ENCODE results near the gene CD300C.
"Not testable (repeated sequence)": the region's sequence is repeated elsewhere in the genome, so short reads cannot be mapped to it uniquely, and the experiment has no call there.

CD300C gene

GRCh38 chr17:74558882-74559519 lies 13.1 kb upstream of the CD300C start:
- H3K4me1 ChIP-seq (ENCODE audit: control insufficient read depth, insufficient read depth, low read length): peaks cover 6% of the 10 kb centered on the region
- no peaks in the 10 kb centered on the region for H3K27me3 ChIP-seq (ENCODE audit: control insufficient read depth, insufficient read depth, low read length)
- no peak overlapping the region for H3K9ac ChIP-seq (ENCODE audit: low read depth, low read length)
- no peak overlapping the region for H3K27ac ChIP-seq (ENCODE audit: low read depth, low read length)
- peaks cover 18% of the 10 kb centered on the region for H3K9me3 ChIP-seq (ENCODE audit: control insufficient read depth, insufficient read depth, low read length)
- H3K36me3 ChIP-seq (ENCODE audit: control insufficient read depth, insufficient read depth, low read length): no peaks in the 10 kb centered on the region
- H3K4me3 ChIP-seq (ENCODE audit: low read depth, low read length): no peak overlapping the region

- not testable (repeated sequence) for H3K36me3 ChIP-seq (ENCODE audit: control insufficient read depth, insufficient read depth, low read length); H3K27ac ChIP-seq (ENCODE audit: low read depth, low read length); H3K4me3 ChIP-seq (ENCODE audit: low read depth, low read length); H3K9ac ChIP-seq (ENCODE audit: low read depth, low read length); H3K27me3 ChIP-seq (ENCODE audit: control insufficient read depth, insufficient read depth, low read length); H3K4me1 ChIP-seq (ENCODE audit: control insufficient read depth, insufficient read depth, low read length)
- peaks cover 18% of the 10 kb centered on the region for H3K9me3 ChIP-seq (ENCODE audit: control insufficient read depth, insufficient read depth, low read length)
These were observed 12.5 kb upstream of the CD300C start for GRCh38 chr17:74558402-74558801.

DNA sequence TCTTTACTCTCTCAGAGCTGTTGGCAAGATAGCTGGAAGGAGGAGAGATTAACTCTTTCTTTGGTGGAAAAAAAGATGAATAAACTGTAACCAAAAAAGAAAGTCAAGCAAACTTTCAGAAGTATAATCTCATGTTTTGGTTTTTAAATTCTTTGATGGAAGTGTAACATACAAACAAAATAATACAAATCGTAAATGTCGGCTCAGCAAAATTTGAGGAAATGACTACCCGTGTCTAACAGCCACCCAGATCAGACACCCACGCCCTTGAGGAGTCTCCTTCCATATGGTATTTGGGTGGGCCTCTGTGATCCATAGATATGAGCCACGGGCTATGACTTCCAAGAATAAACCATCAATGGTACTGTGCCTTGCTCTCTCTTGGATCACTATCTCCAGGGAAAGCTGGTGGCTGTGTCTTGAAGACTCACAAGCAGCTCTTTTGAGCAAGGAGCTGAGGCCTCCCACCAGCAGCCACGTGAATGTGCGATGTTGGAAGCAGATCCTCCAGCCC lies 9.6 kb upstream of the CD300C start:
- Histone ChIP-seq H3K9ac (ENCODE audit: low read depth, low read length) (no peak overlapping the region), H3K27me3 (ENCODE audit: control insufficient read depth, insufficient read depth, low read length) (no peaks in the 10 kb centered on the region)

DNA sequence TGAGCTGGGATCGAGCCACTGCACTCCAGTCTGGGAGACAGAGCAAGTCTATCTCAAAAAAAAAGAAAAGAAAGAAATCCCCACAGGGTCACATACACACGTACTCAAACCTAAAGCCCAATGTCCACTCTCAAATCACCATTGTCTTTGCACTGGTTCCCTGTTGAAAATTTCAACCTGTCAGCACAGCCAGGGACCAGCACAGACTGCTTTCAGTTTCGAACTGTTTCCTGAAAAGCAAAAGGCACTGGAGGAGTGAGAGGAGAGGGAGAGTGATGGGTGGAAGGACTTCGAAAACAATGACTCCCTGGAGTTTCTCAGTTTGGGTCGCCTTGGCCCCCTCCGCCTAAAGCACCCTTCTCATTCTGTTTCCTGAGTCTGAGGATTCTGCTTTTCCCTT lies 9.0 kb upstream of the CD300C start:
- H3K36me3 ChIP-seq (ENCODE audit: control insufficient read depth, insufficient read depth, low read length): no peaks in the 10 kb centered on the region
- no peak overlapping the region for H3K27ac ChIP-seq (ENCODE audit: low read depth, low read length)
- H3K4me3 ChIP-seq (ENCODE audit: low read depth, low read length): no peak overlapping the region
- peaks cover 6% of the 10 kb centered on the region for H3K4me1 ChIP-seq (ENCODE audit: control insufficient read depth, insufficient read depth, low read length)
- no peaks in the 10 kb centered on the region for H3K27me3 ChIP-seq (ENCODE audit: control insufficient read depth, insufficient read depth, low read length)
- peaks cover 18% of the 10 kb centered on the region for H3K9me3 ChIP-seq (ENCODE audit: control insufficient read depth, insufficient read depth, low read length)
- no peak overlapping the region for H3K9ac ChIP-seq (ENCODE audit: low read depth, low read length)

More for the DNA sequence above, 9.6 kb upstream of the CD300C start:
- Histone ChIP-seq H3K4me3 (ENCODE audit: low read depth, low read length) (no peak overlapping the region), H3K4me1 (ENCODE audit: control insufficient read depth, insufficient read depth, low read length) (peaks cover 6% of the 10 kb centered on the region), H3K27ac (ENCODE audit: low read depth, low read length) (no peak overlapping the region), H3K36me3 (ENCODE audit: control insufficient read depth, insufficient read depth, low read length) (no peaks in the 10 kb centered on the region), H3K9me3 (ENCODE audit: control insufficient read depth, insufficient read depth, low read length) (peaks cover 18% of the 10 kb centered on the region)

- Histone ChIP-seq H3K27ac (ENCODE audit: low read depth, low read length) (no peak overlapping the region), H3K36me3 (ENCODE audit: control insufficient read depth, insufficient read depth, low read length) (no peaks in the 10 kb centered on the region), H3K27me3 (ENCODE audit: control insufficient read depth, insufficient read depth, low read length) (no peaks in the 10 kb centered on the region)
These were observed 6.1 kb upstream of the CD300C start for GRCh38 chr17:74552037-74552436.

GRCh38 chr17:74550602-74551001 lies 4.7 kb upstream of the CD300C start:
- Histone ChIP-seq H3K27me3 (ENCODE audit: control insufficient read depth, insufficient read depth, low read length) (no peaks in the 10 kb centered on the region), H3K27ac (ENCODE audit: low read depth, low read length) (no peak overlapping the region), H3K4me3 (ENCODE audit: low read depth, low read length) (no peak overlapping the region), H3K36me3 (ENCODE audit: control insufficient read depth, insufficient read depth, low read length) (no peaks in the 10 kb centered on the region), H3K9me3 (ENCODE audit: control insufficient read depth, insufficient read depth, low read length) (no peaks in the 10 kb centered on the region), H3K9ac (ENCODE audit: low read depth, low read length) (no peak overlapping the region), H3K4me1 (ENCODE audit: control insufficient read depth, insufficient read depth, low read length) (no peaks in the 10 kb centered on the region)

More at GRCh38 chr17:74552037-74552436, 6.1 kb upstream of the CD300C start:
- H3K9ac ChIP-seq (ENCODE audit: low read depth, low read length): no peak overlapping the region
- 0 out of 2 replicates have a peak, but pooled peaks cover under 1% of the 10 kb centered on the region for H3K9me3 ChIP-seq (ENCODE audit: control insufficient read depth, insufficient read depth, low read length)
- no peaks in the 10 kb centered on the region for H3K4me1 ChIP-seq (ENCODE audit: control insufficient read depth, insufficient read depth, low read length)
- H3K4me3 ChIP-seq (ENCODE audit: low read depth, low read length): no peak overlapping the region

DNA sequence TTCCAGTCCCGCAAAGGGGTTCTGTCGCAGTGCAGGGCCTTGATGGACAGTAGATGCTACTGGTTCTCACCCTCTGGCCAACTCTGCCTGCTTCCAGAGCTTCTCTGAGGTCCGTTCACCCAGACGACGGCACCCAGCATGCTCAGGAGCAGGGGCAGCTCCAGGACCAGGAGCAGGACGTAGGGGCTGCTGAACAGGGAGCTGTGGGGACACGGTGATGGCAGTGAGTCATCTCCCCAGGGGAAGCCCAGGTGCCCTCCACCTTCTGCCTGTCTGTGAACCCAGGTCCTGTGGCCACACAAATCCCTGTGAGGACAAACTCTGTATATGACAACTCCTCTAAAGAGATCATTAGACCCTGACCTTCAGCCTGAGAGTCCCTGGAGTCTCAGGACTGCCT lies 3.4 kb upstream of the CD300C start:
- H3K9ac ChIP-seq (ENCODE audit: low read depth, low read length): no peak overlapping the region

DNA sequence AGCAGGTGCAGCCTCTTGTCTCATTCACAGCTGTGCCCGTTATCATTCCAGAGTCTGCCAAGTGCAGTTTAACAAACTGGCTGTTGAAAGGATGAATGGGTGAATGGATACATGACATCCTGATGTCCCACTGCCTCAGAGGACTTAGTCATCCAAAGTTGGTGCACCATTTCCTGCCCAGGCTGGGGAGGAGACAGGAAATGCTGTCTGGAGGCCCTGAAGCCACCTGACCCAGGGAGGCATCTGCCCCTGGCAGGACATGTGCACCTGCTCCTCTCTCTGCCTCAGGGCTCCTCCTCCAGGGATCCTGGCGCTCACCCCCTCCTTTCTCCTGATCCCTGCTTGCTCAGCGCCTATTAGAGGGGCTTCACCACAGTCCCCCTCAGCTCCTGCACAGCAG lies 1.8 kb upstream of the CD300C start:
- H3K9ac ChIP-seq (ENCODE audit: low read depth, low read length): no peak overlapping the region
- H3K4me1 ChIP-seq (ENCODE audit: control insufficient read depth, insufficient read depth, low read length): no peaks in the 10 kb centered on the region
- H3K9me3 ChIP-seq (ENCODE audit: control insufficient read depth, insufficient read depth, low read length): no peaks in the 10 kb centered on the region
- H3K27me3 ChIP-seq (ENCODE audit: control insufficient read depth, insufficient read depth, low read length): no peaks in the 10 kb centered on the region
- no peak overlapping the region for H3K27ac ChIP-seq (ENCODE audit: low read depth, low read length)
- H3K36me3 ChIP-seq (ENCODE audit: control insufficient read depth, insufficient read depth, low read length): no peaks in the 10 kb centered on the region
- H3K4me3 ChIP-seq (ENCODE audit: low read depth, low read length): no peak overlapping the region

More for the DNA sequence above, 3.4 kb upstream of the CD300C start:
- H3K27ac ChIP-seq (ENCODE audit: low read depth, low read length): no peak overlapping the region
- no peaks in the 10 kb centered on the region for H3K4me1 ChIP-seq (ENCODE audit: control insufficient read depth, insufficient read depth, low read length)
- H3K27me3 ChIP-seq (ENCODE audit: control insufficient read depth, insufficient read depth, low read length): no peaks in the 10 kb centered on the region
- H3K36me3 ChIP-seq (ENCODE audit: control insufficient read depth, insufficient read depth, low read length): no peaks in the 10 kb centered on the region
- H3K4me3 ChIP-seq (ENCODE audit: low read depth, low read length): no peak overlapping the region
- H3K9me3 ChIP-seq (ENCODE audit: control insufficient read depth, insufficient read depth, low read length): no peaks in the 10 kb centered on the region

- no peak overlapping the region for H3K9ac ChIP-seq (ENCODE audit: low read depth, low read length)
- H3K36me3 ChIP-seq (ENCODE audit: control insufficient read depth, insufficient read depth, low read length): no peaks in the 10 kb centered on the region
- H3K4me3 ChIP-seq (ENCODE audit: low read depth, low read length): no peak overlapping the region
- H3K27ac ChIP-seq (ENCODE audit: low read depth, low read length): no peak overlapping the region
- H3K9me3 ChIP-seq (ENCODE audit: control insufficient read depth, insufficient read depth, low read length): no peaks in the 10 kb centered on the region
- no peaks in the 10 kb centered on the region for H3K27me3 ChIP-seq (ENCODE audit: control insufficient read depth, insufficient read depth, low read length)
- no peaks in the 10 kb centered on the region for H3K4me1 ChIP-seq (ENCODE audit: control insufficient read depth, insufficient read depth, low read length)
These were observed 1.3 kb upstream of the CD300C start for GRCh38 chr17:74547264-74547663.

- H3K27me3 ChIP-seq (ENCODE audit: control insufficient read depth, insufficient read depth, low read length): no peaks in the 10 kb centered on the region
- no peaks in the 10 kb centered on the region for H3K9me3 ChIP-seq (ENCODE audit: control insufficient read depth, insufficient read depth, low read length)
- H3K27ac ChIP-seq (ENCODE audit: low read depth, low read length): no peak overlapping the region
These were observed 671 bp upstream of the CD300C start for GRCh38 chr17:74546586-74546985.

DNA sequence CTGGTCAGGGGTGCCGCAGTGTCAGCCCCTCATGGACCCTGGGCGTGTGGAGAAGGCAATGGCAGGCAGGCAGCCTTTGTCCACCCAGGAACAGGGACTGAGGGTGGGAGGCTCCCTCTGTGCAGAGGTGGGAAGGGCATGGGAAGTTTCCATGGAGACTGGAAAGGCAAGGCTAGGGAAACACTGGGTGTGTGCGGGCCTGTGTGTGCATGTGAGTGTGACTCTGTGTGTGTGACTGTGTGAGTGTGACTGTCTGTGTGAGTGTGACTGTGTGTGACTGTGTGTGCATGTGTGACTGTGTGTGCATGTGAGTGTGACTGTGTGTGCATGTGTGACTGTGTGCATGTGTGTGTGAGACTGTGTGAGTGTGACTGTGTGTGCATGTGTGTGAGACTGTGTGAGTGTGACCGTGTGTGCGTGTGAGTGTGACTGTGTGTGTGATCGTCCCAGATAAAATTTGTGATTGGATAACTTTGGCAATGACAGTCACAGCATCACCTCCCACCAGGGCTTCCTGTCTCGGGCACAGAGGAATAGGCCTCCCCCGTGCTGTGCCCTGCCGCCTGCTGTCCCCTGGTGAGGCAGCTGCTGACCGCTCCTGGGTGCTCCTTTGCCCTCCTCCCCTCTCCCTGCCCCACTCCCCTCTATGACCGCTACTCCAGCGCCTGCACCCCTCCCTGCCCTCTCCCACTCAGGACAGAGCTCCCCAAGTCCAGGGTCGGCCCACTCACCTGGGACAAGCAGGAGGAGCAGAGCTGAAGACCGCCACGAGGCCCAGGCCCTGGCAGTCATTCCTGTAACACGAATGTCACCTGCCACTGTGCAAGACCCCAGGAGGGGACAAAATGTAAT lies 698 bp downstream of the CD300C start:
- Histone ChIP-seq H3K9ac (ENCODE audit: low read depth, low read length) (no peak overlapping the region), H3K4me3 (ENCODE audit: low read depth, low read length) (no peak overlapping the region), H3K27me3 (ENCODE audit: control insufficient read depth, insufficient read depth, low read length) (no peaks in the 10 kb centered on the region), H3K36me3 (ENCODE audit: control insufficient read depth, insufficient read depth, low read length) (no peaks in the 10 kb centered on the region), H3K27ac (ENCODE audit: low read depth, low read length) (no peak overlapping the region), H3K9me3 (ENCODE audit: control insufficient read depth, insufficient read depth, low read length) (no peaks in the 10 kb centered on the region), H3K4me1 (ENCODE audit: control insufficient read depth, insufficient read depth, low read length) (no peaks in the 10 kb centered on the region)

More at GRCh38 chr17:74546586-74546985, 671 bp upstream of the CD300C start:
- H3K4me3 ChIP-seq (ENCODE audit: low read depth, low read length): no peak overlapping the region
- H3K4me1 ChIP-seq (ENCODE audit: control insufficient read depth, insufficient read depth, low read length): no peaks in the 10 kb centered on the region
- no peaks in the 10 kb centered on the region for H3K36me3 ChIP-seq (ENCODE audit: control insufficient read depth, insufficient read depth, low read length)
- no peak overlapping the region for H3K9ac ChIP-seq (ENCODE audit: low read depth, low read length)
